Stimulated activated CD8-positive, alpha-beta memory T cell treated with anti-CD3 and anti-CD28 coated beads, Interleukin-12 subunit alpha, Interleukin-12 subunit beta, amount 100 ng/mL, for 24 hours (primary cell): Measurements from ENCODE around the gene OR2M7.
"Not testable (repeated sequence)": the region's sequence is repeated elsewhere in the genome, so short reads cannot be mapped to it uniquely, and the experiment has no call there.

Experiments
- DNase-seq: peaks from one replicate; pipeline ENCODE4 v3.0.0-alpha.2; 2020; ENCODE audit errors: extremely low read depth

Gene OR2M7

GRCh38 chr1:248324468-248324867 is at the start of gene OR2M7:
TSS of gene OR2M7 (minus strand) at chr1:248324568. CDS start at chr1:248324568, 0 bp downstream.
- DNase-seq, result no peak

GRCh38 chr1:248373761-248374160 is 49.4 kb upstream of the OR2M7 start:
- DNase-seq, result no peak

GRCh38 chr1:248372394-248372793 is 48.0 kb upstream of the OR2M7 start:
- no peak for DNase-seq

GRCh38 chr1:248366609-248367008 is 42.2 kb upstream of the OR2M7 start:
- no peak for DNase-seq

GRCh38 chr1:248361121-248361715 is 36.9 kb upstream of the OR2M7 start, which contains the start of gene OR2T4:
TSS of gene OR2T4 (plus strand) at chr1:248361665. CDS start at chr1:248361665, 0 bp downstream.
- no peak for DNase-seq

GRCh38 chr1:248359415-248359814 is 35.0 kb upstream of the OR2M7 start:
- no peak for DNase-seq

- no peak for DNase-seq
Observed at GRCh38 chr1:248348475-248348874, 24.1 kb upstream of the OR2M7 start, which contains the start of gene OR14C36. TSS of gene OR14C36 (plus strand) at chr1:248348775. CDS start at chr1:248348775, 0 bp downstream.

- DNase-seq, result no peak
Observed at GRCh38 chr1:248343451-248343850, 19.1 kb upstream of the OR2M7 start.

GRCh38 chr1:248316796-248317195 is 7.6 kb downstream of the OR2M7 start:
- DNase-seq, result no peak

- not testable (repeated sequence) for DNase-seq
Observed at GRCh38 chr1:248306740-248307139, 17.6 kb downstream of the OR2M7 start.

GRCh38 chr1:248306103-248306502 is 18.3 kb downstream of the OR2M7 start:
- DNase-seq, result no peak

- not testable (repeated sequence) for DNase-seq
Observed at GRCh38 chr1:248305672-248306071, 18.7 kb downstream of the OR2M7 start.

- no peak for DNase-seq
Observed at GRCh38 chr1:248303324-248303723, 21.0 kb downstream of the OR2M7 start, which contains the start of gene OR2T12. TSS of gene OR2T12 (minus strand) at chr1:248303424. CDS start at chr1:248295578, 7,846 bp downstream.

- DNase-seq, result no peak
Observed at GRCh38 chr1:248288391-248288790, 36.0 kb downstream of the OR2M7 start.

- DNase-seq, result no peak
Observed at GRCh38 chr1:248277876-248278275, 46.5 kb downstream of the OR2M7 start, which contains the start of gene OR2T33. TSS of gene OR2T33 (minus strand) at chr1:248277976. CDS start at chr1:248273814, 4,162 bp downstream.
